Calu3 (cell line): ENCODE data around the gene AP3B1. TPM values are rescaled to one million over a fixed set of nuclear protein-coding genes. Genes with fewer than 3 reads are reported as not detected.

Source experiments
- BruUV-seq: library from RNA; stranded (reverse); fragments of 400-500 nt; replicated peaks from 2 replicates; lab custom pipeline; 2021; lab: Mats Ljungman, UMichigan
- CTCF ChIA-PET: fragments of 300-600 bp; sonication (Branson Sonifier 250); formaldehyde crosslinking; loops from one replicate; lab custom pipeline; 2022; ENCODE audit warnings: antibody characterized with exemption; lab: Charles Lee
- DNase-seq: peaks from one replicate; pipeline ENCODE4 v3.0.0; 2022
- H3K27ac Mint-ChIP-seq: one replicate; pipeline ENCODE4 v1.8.0; 2022; ENCODE audit warnings: mixed read lengths; ENCODE audit not compliant: unreplicated experiment
- H3K27me3 Mint-ChIP-seq: one replicate; pipeline ENCODE4 v1.8.0; 2022; ENCODE audit warnings: mixed read lengths; ENCODE audit not compliant: unreplicated experiment
- H3K36me3 Mint-ChIP-seq: one replicate; pipeline ENCODE4 v1.8.0; 2022; ENCODE audit warnings: mild to moderate bottlenecking, moderate library complexity, mixed read lengths; ENCODE audit not compliant: insufficient read depth, unreplicated experiment
- H3K4me1 Mint-ChIP-seq: one replicate; pipeline ENCODE4 v1.8.0; 2022; ENCODE audit warnings: mild to moderate bottlenecking, low read depth, mixed read lengths; ENCODE audit not compliant: unreplicated experiment
- H3K4me3 Mint-ChIP-seq: one replicate; pipeline ENCODE4 v1.8.0; 2022; ENCODE audit warnings: mild to moderate bottlenecking, low read depth, moderate library complexity, mixed read lengths; ENCODE audit not compliant: unreplicated experiment
- H3K9me3 Mint-ChIP-seq: one replicate; pipeline ENCODE4 v1.8.0; 2022; ENCODE audit warnings: low read depth, mixed read lengths; ENCODE audit not compliant: unreplicated experiment
- CTCF ChIP-seq: fragments of 200-600 bp; IDR thresholded peaks from one replicate; pipeline ENCODE4 v1.8.0; 2022; ENCODE audit warnings: antibody characterized with exemption; ENCODE audit not compliant: unreplicated experiment
- intact Hi-C: fragments of 100-400 bp; cut with micrococcal nuclease; formaldehyde crosslinking; loops from one replicate; pipeline ENCODE4 v1.10.0; 2022; ENCODE audit not compliant: unreplicated experiment
- total RNA-seq: library from RNA; stranded (reverse); gene quantifications from 2 replicates; pipeline ENCODE4 v1.2.3, GENCODE V29; 2022

AP3B1 gene
- total RNA-seq, 1 experiment from 2014 or later = 66.9 TPM

DNA sequence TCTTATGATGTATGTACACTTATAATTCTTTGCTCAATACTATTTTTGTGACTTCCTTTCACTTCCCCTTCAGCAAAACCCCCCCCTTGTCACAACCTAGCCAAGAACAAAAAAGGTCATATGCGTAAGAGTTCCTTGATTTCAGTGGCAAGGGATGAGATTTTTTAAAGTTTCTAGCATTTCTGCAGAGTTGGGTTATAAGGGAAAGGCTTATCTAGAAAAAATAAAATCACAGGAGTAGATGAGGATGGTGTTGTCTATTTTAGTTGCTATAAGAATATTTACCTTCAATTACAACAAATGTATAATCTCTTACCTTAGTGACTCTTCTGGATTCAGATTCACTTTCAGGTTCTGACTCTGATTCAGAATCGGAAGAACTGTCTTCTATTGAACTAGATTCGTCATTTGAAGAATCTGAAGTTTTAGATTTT lies 184.6 kb downstream of the AP3B1 start:
- TF ChIP-seq CTCF = no peak
- no peak overlapping the region for H3K27ac Mint-ChIP-seq
- intact Hi-C loops = no loop called here
- DNase-seq = no peak
- no TSS peak for BruUV-seq
- CTCF ChIA-PET = no interaction called here
- H3K27me3 Mint-ChIP-seq = no peaks in the 10 kb centered on the region
- peaks cover 11% of the 10 kb centered on the region for H3K36me3 Mint-ChIP-seq
- H3K4me1 Mint-ChIP-seq = peaks cover 8% of the 10 kb centered on the region
- H3K9me3 Mint-ChIP-seq = no peaks in the 10 kb centered on the region
- no peak overlapping the region for H3K4me3 Mint-ChIP-seq

GRCh38 chr5:78108564-78108963 lies 185.9 kb downstream of the AP3B1 start:
- H3K4me1 Mint-ChIP-seq = peaks cover 2% of the 10 kb centered on the region
- no peak for DNase-seq
- TF ChIP-seq CTCF = no peak
- intact Hi-C loops = no loop called here
- H3K9me3 Mint-ChIP-seq = no peaks in the 10 kb centered on the region
- BruUV-seq = no TSS peak
- CTCF ChIA-PET = no interaction called here
- no peak overlapping the region for H3K4me3 Mint-ChIP-seq
- H3K36me3 Mint-ChIP-seq = peaks cover 3% of the 10 kb centered on the region
- no peak overlapping the region for H3K27ac Mint-ChIP-seq
- no peaks in the 10 kb centered on the region for H3K27me3 Mint-ChIP-seq

DNA sequence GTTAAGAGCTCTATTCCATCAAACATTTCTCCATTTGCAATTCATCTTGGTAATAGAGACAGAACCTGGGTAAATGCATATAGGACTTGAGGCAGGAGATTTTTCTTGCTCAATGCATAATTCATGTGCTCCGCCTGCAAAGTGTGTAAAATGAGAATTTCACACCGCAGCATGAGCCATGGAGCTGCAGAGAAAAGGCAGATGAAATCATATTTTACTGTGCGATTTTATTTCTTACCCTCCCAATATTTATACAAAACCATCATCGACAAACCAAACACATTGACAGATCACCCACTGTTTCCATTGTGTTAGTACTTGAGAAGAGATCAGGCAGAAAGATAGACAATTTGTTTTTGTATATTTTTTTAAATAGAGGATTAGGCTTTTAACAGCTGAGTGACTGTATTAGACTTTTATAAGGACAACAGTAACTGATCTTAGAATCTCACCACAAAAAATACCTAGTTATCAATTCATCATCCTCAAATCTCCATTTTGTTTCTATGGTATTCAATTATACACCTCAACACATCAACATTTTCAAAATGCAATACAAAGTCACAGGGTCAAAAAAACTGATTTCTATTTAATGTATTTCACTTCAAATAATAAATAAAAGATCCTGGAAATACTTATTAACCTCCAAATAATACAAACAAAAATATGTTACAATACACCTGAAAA lies 191.1 kb downstream of the AP3B1 start:
- no peaks in the 10 kb centered on the region for H3K4me1 Mint-ChIP-seq

DNA sequence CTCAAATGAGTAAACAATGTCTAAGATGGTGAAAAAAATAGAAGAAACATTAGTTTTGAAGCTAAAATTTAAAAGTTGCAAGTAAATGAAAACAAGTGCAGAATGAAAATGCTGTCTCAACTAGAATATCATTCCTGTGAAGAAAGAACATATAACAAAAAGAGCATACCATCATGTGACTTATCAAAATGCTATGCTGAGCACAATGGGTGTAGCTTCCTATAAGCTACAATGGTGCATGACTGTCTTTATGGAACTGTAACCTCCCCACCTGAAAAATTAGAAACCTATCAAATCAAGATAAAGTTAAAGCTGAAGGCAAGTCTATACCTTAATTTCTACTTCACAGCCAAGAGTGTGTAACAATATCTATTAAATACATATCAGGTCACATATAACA lies 192.0 kb downstream of the AP3B1 start:
- no peaks in the 10 kb centered on the region for H3K4me1 Mint-ChIP-seq
- H3K36me3 Mint-ChIP-seq = peaks cover 4% of the 10 kb centered on the region
- no peak for DNase-seq
- H3K27ac Mint-ChIP-seq = no peak overlapping the region
- CTCF ChIA-PET = no interaction called here
- BruUV-seq = no TSS peak
- intact Hi-C loops = no loop called here
- H3K4me3 Mint-ChIP-seq = no peak overlapping the region
- no peak for TF ChIP-seq CTCF
- H3K27me3 Mint-ChIP-seq = no peaks in the 10 kb centered on the region
- H3K9me3 Mint-ChIP-seq = no peaks in the 10 kb centered on the region

More for the DNA sequence above, 191.1 kb downstream of the AP3B1 start:
- no peak for TF ChIP-seq CTCF
- intact Hi-C loops = no loop called here
- Mint-ChIP-seq H3K27ac (no peak overlapping the region), H3K4me3 (no peak overlapping the region), H3K36me3 (peaks cover 4% of the 10 kb centered on the region), H3K9me3 (no peaks in the 10 kb centered on the region), H3K27me3 (no peaks in the 10 kb centered on the region)
- CTCF ChIA-PET = interaction anchor here (0.6 kb wide), 1 partner anchor 155 kb away, joined by 4 read pairs; no protein-coding TSS in a partner anchor
- no peak for DNase-seq
- no TSS peak for BruUV-seq
